ENCODE data around the gene GAPDH. TPM values are rescaled to one million over a fixed set of nuclear protein-coding genes. Genes with fewer than 3 reads are reported as not detected.
"Not testable (repeated sequence)": the region's sequence is repeated elsewhere in the genome, so short reads cannot be mapped to it uniquely, and the experiment has no call there.

The GAPDH gene
- total RNA-seq, 4 donors from 2014 or later, result 962 to 1,122 (median 1,020) TPM

GRCh38 chr12:6574576-6575295 lies 40.4 kb downstream of the GAPDH start:
- H3K27me3 ChIP-seq, result no peaks in the 10 kb centered on the region
- no peaks in the 10 kb centered on the region for H3K9me3 ChIP-seq
- no peak for DNase-seq
- TF ChIP-seq CTCF (IDR thresholded peaks at IDR 0.05), result no peak
- no peak for TF ChIP-seq POLR2A (IDR thresholded peaks at IDR 0.05)
- H3K4me3 ChIP-seq, result no peak overlapping the region
- no peak overlapping the region for H3K27ac ChIP-seq
- no peaks in the 10 kb centered on the region for H3K4me1 ChIP-seq
- intact Hi-C loops (cut with DNase I; ENCODE audit: low total_unique reads), result no loop called here
- H3K36me3 ChIP-seq, result no peaks in the 10 kb centered on the region

GRCh38 chr12:6575648-6576047 lies 41.3 kb downstream of the GAPDH start:
- no peaks in the 10 kb centered on the region for H3K4me1 ChIP-seq
- no peak overlapping the region for H3K27ac ChIP-seq
- H3K4me3 ChIP-seq, result no peak overlapping the region
- no peaks in the 10 kb centered on the region for H3K9me3 ChIP-seq
- intact Hi-C loops (cut with DNase I; ENCODE audit: low total_unique reads), result no loop called here
- H3K27me3 ChIP-seq, result no peaks in the 10 kb centered on the region
- no peak for TF ChIP-seq CTCF (IDR thresholded peaks at IDR 0.05)
- no peak for TF ChIP-seq POLR2A (IDR thresholded peaks at IDR 0.05)
- DNase-seq, result no peak
- no peaks in the 10 kb centered on the region for H3K36me3 ChIP-seq

- Histone ChIP-seq H3K4me3 (no peak overlapping the region), H3K9me3 (no peaks in the 10 kb centered on the region), H3K27me3 (no peaks in the 10 kb centered on the region), H3K27ac (no peak overlapping the region), H3K4me1 (no peaks in the 10 kb centered on the region), H3K36me3 (no peaks in the 10 kb centered on the region)
- intact Hi-C loops (cut with DNase I; ENCODE audit: low total_unique reads), result no loop called here
- no peak for DNase-seq
- TF ChIP-seq POLR2A (IDR thresholded peaks at IDR 0.05) (no peak), CTCF (IDR thresholded peaks at IDR 0.05) (no peak)
Measured at GRCh38 chr12:6582196-6582595, 47.9 kb downstream of the GAPDH start.

GRCh38 chr12:6582959-6583358 lies 48.6 kb downstream of the GAPDH start:
- Histone ChIP-seq H3K27me3 (no peaks in the 10 kb centered on the region), H3K4me1 (no peaks in the 10 kb centered on the region), H3K4me3 (no peak overlapping the region), H3K9me3 (no peaks in the 10 kb centered on the region), H3K36me3 (no peaks in the 10 kb centered on the region), H3K27ac (no peak overlapping the region)
- intact Hi-C loops (cut with DNase I; ENCODE audit: low total_unique reads), result no loop called here
- TF ChIP-seq POLR2A (IDR thresholded peaks at IDR 0.05) (no peak), CTCF (IDR thresholded peaks at IDR 0.05) (no peak)
- no peak for DNase-seq

- TF ChIP-seq POLR2A (IDR thresholded peaks at IDR 0.05) (no peak), CTCF (IDR thresholded peaks at IDR 0.05) (no peak)
- Histone ChIP-seq H3K4me3 (no peak overlapping the region), H3K27me3 (no peaks in the 10 kb centered on the region), H3K36me3 (no peaks in the 10 kb centered on the region), H3K4me1 (no peaks in the 10 kb centered on the region), H3K27ac (no peak overlapping the region), H3K9me3 (no peaks in the 10 kb centered on the region)
- DNase-seq, result no peak
- intact Hi-C loops (cut with DNase I; ENCODE audit: low total_unique reads), result no loop called here
Measured at GRCh38 chr12:6584293-6584692, 50.0 kb downstream of the GAPDH start.

- H3K4me3 ChIP-seq; H3K27ac ChIP-seq; H3K27me3 ChIP-seq; DNase-seq; H3K9me3 ChIP-seq; intact Hi-C loops (cut with DNase I; ENCODE audit: low total_unique reads); H3K36me3 ChIP-seq; H3K4me1 ChIP-seq: not testable (repeated sequence)
Measured at GRCh38 chr12:6586569-6586968, 52.3 kb downstream of the GAPDH start.

Measured in uterus (tissue), 4 donors.